Endothelial cell of umbilical vein (primary cell): ENCODE measurements around the gene TRDN.

Source experiments
- CTCF ChIP-seq, 2 donors: IDR thresholded peaks; 1 replicate in 1 of 2; 2 replicates in 1 of 2; pipeline ENCODE4 v1.5.1; 2011; ENCODE audit warnings: low read length in 2 of 2, mild to moderate bottlenecking in 2 of 2, moderate library complexity in 2 of 2, control low read depth in 1 of 2, inconsistent platforms in 1 of 2, low read depth in 1 of 2; ENCODE audit not compliant: insufficient read depth in 1 of 2; ENCODE audit errors: extremely low read depth in 1 of 2
- EZH2 ChIP-seq: IDR thresholded peaks from 2 replicates; pipeline ENCODE4 v1.6.1; 2012; ENCODE audit warnings: borderline replicate concordance, low read depth, mild to moderate bottlenecking, moderate library complexity, low read length, inconsistent platforms; ENCODE audit not compliant: severe bottlenecking
- POLR2A ChIP-seq: IDR thresholded peaks from 2 replicates; pipeline ENCODE4 v1.6.1; 2012; ENCODE audit warnings: low read depth, mild to moderate bottlenecking, control low read depth, low read length
- POLR2AphosphoS5 ChIP-seq: IDR thresholded peaks from 2 replicates; pipeline ENCODE4 v1.6.1; 2012; ENCODE audit warnings: low read depth, mild to moderate bottlenecking, control low read depth, low read length, moderate library complexity; ENCODE audit not compliant: insufficient read depth

- TF ChIP-seq EZH2: no peak
- no peak for TF ChIP-seq POLR2A
- TF ChIP-seq CTCF (IDR thresholded peaks at IDR 0.05; ENCODE audit: extremely low read depth in 1 of 2, insufficient read depth in 1 of 2, low read depth in 1 of 2, low read length in 2 of 2): no peak
- TF ChIP-seq POLR2AphosphoS5: no peak
Measured at GRCh38 chr6:123569575-123569974, 67.2 kb downstream of the TRDN start.
